SK-N-MC (cell line): ENCODE data around the gene DACT2.
"Not testable (repeated sequence)": the region's sequence is repeated elsewhere in the genome, so short reads cannot be mapped to it uniquely, and the experiment has no call there.

Experiments
- DNase-seq: peaks from one replicate; pipeline ENCODE4 v3.0.0-alpha.2; 2011; ENCODE audit warnings: low read depth, low spot score
- H3K27ac ChIP-seq: fragments of 200-600 bp; sonication (generic); 2 replicates; pipeline ENCODE4 v1.5.1; 2016; ENCODE audit warnings: mixed run types
- H3K36me3 ChIP-seq: fragments of 200-600 bp; sonication (generic); 2 replicates; pipeline ENCODE4 v1.6.1; 2017; ENCODE audit warnings: antibody characterized with exemption, low read length, mixed read lengths; ENCODE audit not compliant: insufficient read depth
- H3K4me3 ChIP-seq: fragments of 200-600 bp; sonication (generic); 2 replicates; pipeline ENCODE4 v1.5.1; 2016
- H3K9ac ChIP-seq: fragments of 200-600 bp; sonication (generic); 2 replicates; pipeline ENCODE4 v1.8.0; 2017; ENCODE audit warnings: mixed run types, mixed read lengths; ENCODE audit not compliant: insufficient read length
- H3K9me3 ChIP-seq: fragments of 200-600 bp; sonication (generic); 2 replicates; pipeline ENCODE4 v1.6.1; 2017; ENCODE audit warnings: low read depth, mild to moderate bottlenecking, antibody characterized with exemption, low read length, moderate library complexity, mixed read lengths
- EZH2 ChIP-seq: fragments of 200-600 bp; sonication (generic); IDR thresholded peaks from one replicate; pipeline ENCODE4 v1.6.1; 2017; ENCODE audit warnings: antibody characterized with exemption
- FOXP2 ChIP-seq: optimal IDR thresholded peaks from 2 replicates; pipeline ENCODE3; 2011; ENCODE audit warnings: mild to moderate bottlenecking, moderate library complexity; ENCODE audit not compliant: insufficient read depth; ENCODE audit errors: extremely low read length, control extremely low read depth
- POLR2AphosphoS5 ChIP-seq: IDR thresholded peaks from 2 replicates; pipeline ENCODE4 v1.6.1; 2012; ENCODE audit warnings: mild to moderate bottlenecking, low read depth, low read length, borderline replicate concordance

Gene DACT2

DNA sequence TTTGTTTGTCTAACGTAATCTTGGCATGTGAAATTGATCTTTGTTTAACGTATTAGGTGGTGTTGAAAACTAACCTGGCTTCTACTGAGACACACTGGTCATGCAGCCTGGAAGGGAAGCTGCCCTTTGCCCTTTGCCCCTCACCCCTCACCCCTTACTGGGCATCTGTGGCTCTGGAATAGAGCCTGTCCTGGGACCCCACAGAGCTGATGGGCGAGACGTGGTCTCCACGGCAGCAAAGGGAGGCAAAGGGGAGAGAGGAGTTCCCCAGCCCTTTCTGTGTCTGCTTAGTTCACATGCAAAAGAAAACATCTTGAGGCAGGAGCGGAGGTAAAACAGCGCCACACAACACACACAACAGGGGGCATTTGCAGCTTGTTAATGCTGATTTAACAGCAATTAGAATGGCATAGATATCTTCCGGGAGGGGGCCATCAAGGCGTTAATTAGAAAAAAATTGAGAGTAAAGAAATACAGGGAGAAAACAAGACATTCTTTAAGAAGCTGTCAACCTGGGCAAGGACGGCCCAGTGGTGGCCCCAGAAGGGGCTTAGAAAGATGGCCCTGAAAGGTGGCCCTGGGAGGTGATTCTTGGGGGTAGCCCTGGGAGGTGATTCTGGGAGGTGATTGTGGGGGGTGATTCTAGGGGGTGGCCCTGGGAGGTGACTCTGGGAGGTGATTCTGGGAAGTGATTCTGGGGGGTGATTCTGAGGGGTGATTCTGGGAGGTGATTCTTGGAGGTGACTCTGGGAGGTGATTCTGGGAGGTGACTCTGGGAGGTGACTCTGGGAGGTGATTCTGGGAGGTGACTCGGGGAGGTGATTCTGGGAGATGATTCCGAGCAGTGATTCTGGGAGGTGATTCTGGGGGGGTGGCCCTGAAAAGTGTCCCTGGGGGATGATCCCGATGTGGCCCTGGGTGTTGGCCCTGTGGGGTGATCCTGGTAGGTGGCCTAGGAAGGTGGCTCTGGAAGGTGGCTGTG, 44.5 kb upstream of the DACT2 start:
- H3K4me3 ChIP-seq, result no peak overlapping the region
- no peak overlapping the region for H3K9ac ChIP-seq
- DNase-seq, result no peak
- no peaks in the 10 kb centered on the region; the same call in 1 of the 2 replicates for H3K9me3 ChIP-seq
- no peak overlapping the region for H3K27ac ChIP-seq
- TF ChIP-seq FOXP2 (no peak), POLR2AphosphoS5 (no peak), EZH2 (no peak)
- no peaks in the 10 kb centered on the region for H3K36me3 ChIP-seq

DNA sequence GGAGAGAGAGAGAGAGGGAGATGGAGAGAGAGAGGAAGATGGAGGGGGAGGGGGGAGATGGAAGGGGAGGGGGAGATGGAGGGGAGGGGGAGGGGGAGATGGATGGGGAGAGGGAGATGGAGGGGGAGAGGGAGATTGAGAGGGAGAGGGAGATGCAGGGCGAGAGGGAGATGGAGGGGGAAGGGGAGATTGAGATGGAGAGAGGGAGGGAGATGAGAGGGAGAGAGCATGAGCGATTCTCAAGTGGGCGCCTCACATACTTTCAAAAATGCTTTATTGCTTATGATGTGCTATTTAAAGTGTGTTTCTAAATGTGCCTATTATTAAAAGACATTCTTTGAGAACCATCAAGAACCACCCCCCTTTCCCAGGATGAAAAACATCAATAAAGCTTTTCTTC, 43.7 kb upstream of the DACT2 start:
- H3K9ac ChIP-seq, result no peak overlapping the region

DNA sequence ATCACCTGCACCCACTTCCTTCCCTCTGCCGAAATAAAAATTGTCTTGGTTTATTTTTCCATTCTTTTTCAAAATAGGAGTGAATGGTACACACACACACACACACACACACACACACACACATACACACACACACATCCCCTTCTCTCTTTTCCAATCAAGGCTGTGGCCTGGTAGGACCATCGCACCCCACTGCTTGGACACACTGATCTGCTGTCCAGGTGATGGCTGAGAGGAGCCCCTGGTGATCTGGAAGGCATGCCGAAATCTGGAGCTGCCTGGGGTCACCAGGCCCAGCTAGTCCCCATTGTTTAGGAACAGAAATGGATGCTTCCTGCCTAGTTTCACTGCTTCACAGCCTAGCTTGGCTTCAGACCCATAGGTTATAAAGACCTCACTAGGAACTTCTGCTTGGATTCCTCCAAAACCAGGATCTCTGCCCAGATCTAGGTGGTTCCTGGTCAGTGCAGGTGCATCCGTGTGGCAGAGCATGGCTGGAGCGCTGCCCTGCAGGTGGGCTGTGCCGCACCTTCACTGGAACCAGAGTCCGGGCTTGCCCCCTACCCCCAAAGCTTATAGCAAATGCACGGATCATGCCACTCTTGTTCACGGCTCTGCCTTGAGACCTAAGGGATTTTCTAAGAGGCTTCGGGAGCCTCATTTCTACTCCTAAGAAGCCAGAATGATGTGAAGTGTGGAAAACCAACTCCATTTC, 42.9 kb upstream of the DACT2 start:
- Histone ChIP-seq H3K9me3 (no peaks in the 10 kb centered on the region; the same call in 1 of the 2 replicates), H3K27ac (no peak overlapping the region), H3K36me3 (no peaks in the 10 kb centered on the region), H3K4me3 (no peak overlapping the region), H3K9ac (no peak overlapping the region)
- no peak for TF ChIP-seq POLR2AphosphoS5
- no peak for DNase-seq

More for the DNA sequence above, 43.7 kb upstream of the DACT2 start:
- Histone ChIP-seq H3K9me3 (no peaks in the 10 kb centered on the region; the same call in 1 of the 2 replicates), H3K27ac (no peak overlapping the region), H3K4me3 (no peak overlapping the region), H3K36me3 (no peaks in the 10 kb centered on the region)
- TF ChIP-seq FOXP2, result no peak
- TF ChIP-seq POLR2AphosphoS5, result no peak
- no peak for TF ChIP-seq EZH2
- no peak for DNase-seq

DNA sequence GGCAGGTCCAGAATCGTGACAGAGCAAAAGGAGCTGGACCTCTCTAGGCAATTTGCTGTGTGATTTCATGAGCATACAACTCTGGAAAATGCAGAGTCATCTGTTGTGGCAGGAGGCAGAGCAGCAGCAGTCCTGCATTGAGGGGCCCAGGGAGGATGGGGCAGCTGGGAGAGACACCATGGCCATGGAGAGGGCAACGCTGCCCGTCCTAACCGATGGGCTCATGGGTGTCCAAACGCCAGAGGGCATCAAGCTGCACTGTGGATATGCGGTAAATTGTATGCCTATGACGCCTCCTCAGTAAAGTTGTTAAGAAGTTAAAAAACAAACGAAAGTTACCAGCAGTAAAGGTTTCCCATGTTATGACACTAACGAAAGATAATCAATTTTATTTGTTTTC, 42.2 kb upstream of the DACT2 start:
- DNase-seq, result no peak
- TF ChIP-seq POLR2AphosphoS5, result no peak
- no peak for TF ChIP-seq FOXP2
- no peak for TF ChIP-seq EZH2

DNA sequence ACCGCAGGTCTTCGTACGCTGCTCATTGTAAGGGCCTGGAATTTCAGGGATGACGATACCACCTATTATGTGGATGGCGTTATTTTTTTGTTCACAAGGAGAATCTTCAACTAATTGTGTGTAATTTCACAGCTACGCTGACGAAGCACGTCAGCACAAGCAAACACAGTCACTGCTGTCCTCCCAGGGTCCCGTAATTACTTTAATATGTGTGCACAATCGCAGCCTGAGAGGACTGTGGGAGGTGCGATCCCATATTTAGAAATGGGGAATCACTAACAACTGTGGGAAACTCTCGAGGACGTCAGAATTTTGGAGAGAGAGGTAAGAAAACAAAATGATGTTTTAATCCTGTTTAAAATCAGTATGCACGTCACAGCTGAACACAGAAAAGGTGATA, 40.2 kb upstream of the DACT2 start:
- TF ChIP-seq EZH2, result no peak
- TF ChIP-seq FOXP2, result no peak
- no peak for TF ChIP-seq POLR2AphosphoS5
- Histone ChIP-seq H3K27ac (no peak overlapping the region), H3K4me3 (no peak overlapping the region), H3K9me3 (no peaks in the 10 kb centered on the region; the same call in 1 of the 2 replicates), H3K36me3 (no peaks in the 10 kb centered on the region), H3K9ac (no peak overlapping the region)
- no peak for DNase-seq

More for the DNA sequence above, 42.2 kb upstream of the DACT2 start:
- no peak overlapping the region for H3K9ac ChIP-seq
- H3K4me3 ChIP-seq, result no peak overlapping the region
- no peaks in the 10 kb centered on the region; the same call in 1 of the 2 replicates for H3K9me3 ChIP-seq
- no peak overlapping the region for H3K27ac ChIP-seq
- no peaks in the 10 kb centered on the region for H3K36me3 ChIP-seq

DNA sequence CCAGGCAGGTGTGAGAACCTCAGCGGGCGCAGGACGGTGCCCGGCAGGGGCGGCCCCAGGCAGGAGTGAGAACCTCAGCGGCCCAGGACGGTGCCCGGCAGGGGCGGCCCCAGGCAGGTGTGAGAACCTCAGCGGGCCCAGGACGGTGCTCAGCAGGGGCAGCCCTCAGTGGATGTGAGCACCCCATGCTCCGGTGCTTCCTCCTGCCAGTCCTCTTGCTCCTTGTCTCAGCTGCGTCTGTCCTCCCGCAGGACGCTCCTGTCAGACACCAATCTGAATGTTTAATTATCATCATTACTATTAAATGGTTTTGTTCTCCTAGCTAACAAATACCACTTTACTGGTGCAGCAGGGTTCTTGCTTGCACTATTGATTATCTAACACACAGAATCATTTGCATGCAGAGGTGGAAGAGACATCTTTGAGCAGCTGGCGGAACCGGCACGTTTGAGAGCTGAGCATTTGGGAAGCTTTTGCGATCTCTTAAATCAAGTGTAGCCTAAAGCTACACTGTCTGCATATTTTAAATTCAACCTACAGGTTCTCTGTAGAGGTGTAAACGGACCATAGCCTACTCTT, 39.4 kb upstream of the DACT2 start:
- no peak for TF ChIP-seq EZH2
- Histone ChIP-seq H3K9me3 (no peaks in the 10 kb centered on the region; the same call in 1 of the 2 replicates), H3K36me3 (no peaks in the 10 kb centered on the region), H3K9ac (no peak overlapping the region), H3K4me3 (no peak overlapping the region), H3K27ac (no peak overlapping the region)
- no peak for DNase-seq

DNA sequence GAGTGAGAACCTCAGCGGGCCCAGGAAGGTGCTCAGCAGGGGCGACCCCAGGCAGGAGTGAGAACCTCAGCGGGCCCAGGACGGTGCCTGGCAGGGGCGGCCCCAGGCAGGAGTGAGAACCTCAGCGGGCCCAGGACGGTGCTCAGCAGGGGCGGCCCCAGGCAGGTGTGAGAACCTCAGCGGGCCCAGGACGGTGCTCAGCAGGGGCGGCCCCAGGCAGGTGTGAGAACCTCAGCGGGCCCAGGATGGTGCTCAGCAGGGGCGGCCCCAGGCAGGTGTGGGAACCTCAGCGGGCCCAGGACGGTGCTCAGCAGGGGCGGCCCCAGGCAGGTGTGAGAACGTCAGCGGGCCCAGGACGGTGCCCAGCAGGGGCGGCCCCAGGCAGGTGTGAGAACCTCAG, 37.3 kb upstream of the DACT2 start:
- not testable (repeated sequence) for DNase-seq, H3K9ac ChIP-seq, H3K4me3 ChIP-seq, H3K36me3 ChIP-seq, H3K9me3 ChIP-seq, H3K27ac ChIP-seq

DNA sequence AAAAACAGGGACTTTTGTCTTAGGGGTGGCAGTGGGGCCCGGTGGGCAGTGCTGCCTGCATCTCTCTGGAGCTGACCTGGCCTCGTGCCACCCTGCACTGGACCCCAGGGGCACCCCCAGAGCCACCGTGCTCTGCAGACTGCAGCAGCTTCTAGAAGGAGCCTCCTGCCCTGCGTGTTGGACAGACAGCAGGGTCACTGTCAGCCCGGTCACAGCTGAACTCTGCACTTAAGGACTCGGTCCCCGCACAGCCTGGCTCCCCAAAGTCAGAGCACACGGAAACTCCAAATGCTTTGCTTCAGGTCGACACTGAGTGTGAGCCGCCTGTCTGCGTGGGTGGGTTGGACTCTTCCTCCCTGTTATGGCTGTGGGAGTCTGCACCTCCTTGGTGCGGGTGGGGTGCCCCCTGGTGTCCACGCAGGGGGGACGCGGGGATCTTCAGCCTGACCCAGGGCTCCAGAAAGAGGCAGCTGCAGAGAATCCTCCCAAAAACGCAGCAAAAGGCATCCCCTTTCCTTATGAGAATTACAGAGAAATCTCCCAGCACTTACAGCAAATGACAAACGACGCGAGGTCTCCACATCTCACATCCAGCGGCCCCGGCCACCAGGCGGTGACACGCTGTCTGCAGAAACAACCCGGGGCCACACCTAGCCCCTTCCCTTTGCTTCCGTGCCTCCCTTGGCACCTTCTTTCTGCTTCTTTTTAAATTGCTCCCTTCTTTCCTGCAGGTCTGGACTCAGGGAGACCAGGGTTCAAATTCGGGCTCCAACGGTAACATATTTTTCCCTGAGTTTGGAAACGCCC, 36.3 kb upstream of the DACT2 start:
- no peaks in the 10 kb centered on the region for H3K36me3 ChIP-seq
- no peaks in the 10 kb centered on the region; the same call in 1 of the 2 replicates for H3K9me3 ChIP-seq
- DNase-seq, result no peak
- no peak overlapping the region for H3K4me3 ChIP-seq
- H3K9ac ChIP-seq, result no peak overlapping the region
- no peak for TF ChIP-seq POLR2AphosphoS5
- no peak for TF ChIP-seq EZH2
- no peak for TF ChIP-seq FOXP2
- no peak overlapping the region for H3K27ac ChIP-seq
